Stimulated activated naive CD8-positive, alpha-beta T cell treated with anti-CD3 and anti-CD28 coated beads, Interleukin-15, Interleukin-2, amounts not matched to agents 100 ng/mL and 50 ng/mL, for 24 hours (primary cell): ENCODE data around the gene CSTF3.

Source experiments
- H3K27ac Mint-ChIP-seq: one replicate; pipeline ENCODE4 v1.8.0; 2021; ENCODE audit warnings: mild to moderate bottlenecking, mixed read lengths
- H3K27me3 Mint-ChIP-seq: one replicate; pipeline ENCODE4 v1.8.0; 2021; ENCODE audit warnings: mixed read lengths
- H3K36me3 Mint-ChIP-seq: one replicate; pipeline ENCODE4 v1.8.0; 2021; ENCODE audit warnings: low read depth, mixed read lengths
- H3K4me1 Mint-ChIP-seq: one replicate; pipeline ENCODE4 v1.8.0; 2021; ENCODE audit warnings: low read depth, mixed read lengths
- H3K4me3 Mint-ChIP-seq: one replicate; pipeline ENCODE4 v1.8.0; 2021; ENCODE audit warnings: mild to moderate bottlenecking, mixed read lengths
- H3K9me3 Mint-ChIP-seq: one replicate; pipeline ENCODE4 v1.8.0; 2021; ENCODE audit warnings: mixed read lengths

CSTF3 gene

GRCh38 chr11:33072465-33072864 lies 88.8 kb downstream of the CSTF3 start:
- Mint-ChIP-seq H3K27me3 (no peaks in the 10 kb centered on the region), H3K27ac (no peak overlapping the region), H3K36me3 (peaks cover 59% of the 10 kb centered on the region)

GRCh38 chr11:33068611-33069340 lies 92.5 kb downstream of the CSTF3 start:
- H3K4me1 Mint-ChIP-seq = peaks cover 19% of the 10 kb centered on the region
- H3K4me3 Mint-ChIP-seq = no peak overlapping the region
- peaks cover 49% of the 10 kb centered on the region for H3K36me3 Mint-ChIP-seq
- no peaks in the 10 kb centered on the region for H3K9me3 Mint-ChIP-seq
- no peaks in the 10 kb centered on the region for H3K27me3 Mint-ChIP-seq
- H3K27ac Mint-ChIP-seq = no peak overlapping the region

More at GRCh38 chr11:33072465-33072864, 88.8 kb downstream of the CSTF3 start:
- no peak overlapping the region for H3K4me3 Mint-ChIP-seq
- no peaks in the 10 kb centered on the region for H3K4me1 Mint-ChIP-seq
- no peaks in the 10 kb centered on the region for H3K9me3 Mint-ChIP-seq

GRCh38 chr11:33067294-33067693 lies 94.0 kb downstream of the CSTF3 start:
- H3K27ac Mint-ChIP-seq = no peak overlapping the region
- no peaks in the 10 kb centered on the region for H3K9me3 Mint-ChIP-seq
- no peaks in the 10 kb centered on the region for H3K27me3 Mint-ChIP-seq
- no peak overlapping the region for H3K4me3 Mint-ChIP-seq
- H3K36me3 Mint-ChIP-seq = peaks cover 45% of the 10 kb centered on the region
- H3K4me1 Mint-ChIP-seq = peaks cover 34% of the 10 kb centered on the region

- H3K27ac Mint-ChIP-seq = no peak overlapping the region
- H3K4me3 Mint-ChIP-seq = no peak overlapping the region
- H3K9me3 Mint-ChIP-seq = no peaks in the 10 kb centered on the region
- peaks cover 48% of the 10 kb centered on the region for H3K4me1 Mint-ChIP-seq
- no peaks in the 10 kb centered on the region for H3K27me3 Mint-ChIP-seq
- peaks cover 46% of the 10 kb centered on the region for H3K36me3 Mint-ChIP-seq
Observed at GRCh38 chr11:33065445-33066178, 95.7 kb downstream of the CSTF3 start.

GRCh38 chr11:33064866-33065265 lies 96.4 kb downstream of the CSTF3 start:
- Mint-ChIP-seq H3K4me1 (peaks cover 54% of the 10 kb centered on the region), H3K36me3 (peaks cover 45% of the 10 kb centered on the region), H3K27me3 (no peaks in the 10 kb centered on the region), H3K27ac (no peak overlapping the region), H3K4me3 (no peak overlapping the region), H3K9me3 (no peaks in the 10 kb centered on the region)

- peaks cover 49% of the 10 kb centered on the region for H3K36me3 Mint-ChIP-seq
- peak overlapping the region; percentile 70 for H3K27ac Mint-ChIP-seq
- H3K4me3 Mint-ChIP-seq = no peak overlapping the region
- H3K27me3 Mint-ChIP-seq = no peaks in the 10 kb centered on the region
- H3K4me1 Mint-ChIP-seq = peaks cover 55% of the 10 kb centered on the region
- H3K9me3 Mint-ChIP-seq = no peaks in the 10 kb centered on the region
Observed at GRCh38 chr11:33064033-33064825, 97.1 kb downstream of the CSTF3 start.

- H3K4me1 Mint-ChIP-seq = peaks cover 55% of the 10 kb centered on the region
- H3K4me3 Mint-ChIP-seq = peak overlapping the region; percentile 14
- H3K27ac Mint-ChIP-seq = peak overlapping the region; percentile 26
- no peaks in the 10 kb centered on the region for H3K9me3 Mint-ChIP-seq
- peaks cover 51% of the 10 kb centered on the region for H3K36me3 Mint-ChIP-seq
- H3K27me3 Mint-ChIP-seq = no peaks in the 10 kb centered on the region
Observed at GRCh38 chr11:33063326-33063881, 97.9 kb downstream of the CSTF3 start.

GRCh38 chr11:33062137-33062536 lies 99.1 kb downstream of the CSTF3 start:
- Mint-ChIP-seq H3K27ac (peak overlapping the region; percentile 31), H3K36me3 (peaks cover 55% of the 10 kb centered on the region), H3K27me3 (no peaks in the 10 kb centered on the region), H3K4me1 (peaks cover 55% of the 10 kb centered on the region), H3K9me3 (no peaks in the 10 kb centered on the region), H3K4me3 (no peak overlapping the region)

GRCh38 chr11:33060271-33060670 lies 101.0 kb downstream of the CSTF3 start:
- Mint-ChIP-seq H3K4me3 (no peak overlapping the region), H3K27ac (no peak overlapping the region), H3K9me3 (no peaks in the 10 kb centered on the region), H3K36me3 (peaks cover 42% of the 10 kb centered on the region), H3K27me3 (no peaks in the 10 kb centered on the region), H3K4me1 (peaks cover 51% of the 10 kb centered on the region)

GRCh38 chr11:33059331-33060007 lies 101.8 kb downstream of the CSTF3 start:
- Mint-ChIP-seq H3K27me3 (no peaks in the 10 kb centered on the region), H3K9me3 (no peaks in the 10 kb centered on the region), H3K36me3 (peaks cover 46% of the 10 kb centered on the region), H3K4me3 (no peak overlapping the region), H3K4me1 (peaks cover 43% of the 10 kb centered on the region), H3K27ac (no peak overlapping the region)

GRCh38 chr11:33057284-33057683 lies 104.0 kb downstream of the CSTF3 start:
- Mint-ChIP-seq H3K9me3 (no peaks in the 10 kb centered on the region), H3K36me3 (peaks cover 47% of the 10 kb centered on the region), H3K4me3 (no peak overlapping the region), H3K27ac (no peak overlapping the region), H3K27me3 (no peaks in the 10 kb centered on the region), H3K4me1 (peaks cover 21% of the 10 kb centered on the region)

GRCh38 chr11:33055375-33055774 lies 105.9 kb downstream of the CSTF3 start:
- Mint-ChIP-seq H3K27ac (no peak overlapping the region), H3K4me1 (peaks cover 4% of the 10 kb centered on the region), H3K9me3 (no peaks in the 10 kb centered on the region), H3K4me3 (no peak overlapping the region), H3K27me3 (no peaks in the 10 kb centered on the region), H3K36me3 (peaks cover 40% of the 10 kb centered on the region)

GRCh38 chr11:33052231-33052630 lies 109.0 kb downstream of the CSTF3 start:
- no peaks in the 10 kb centered on the region for H3K4me1 Mint-ChIP-seq
- no peaks in the 10 kb centered on the region for H3K9me3 Mint-ChIP-seq
- H3K4me3 Mint-ChIP-seq = no peak overlapping the region
- no peak overlapping the region for H3K27ac Mint-ChIP-seq
- H3K27me3 Mint-ChIP-seq = no peaks in the 10 kb centered on the region
- H3K36me3 Mint-ChIP-seq = peaks cover 35% of the 10 kb centered on the region
